Hippocampal formation (tissue), 2 donors: ENCODE measurements around the gene GNA14.
A peak's percentile ranks its signal among the peaks of the same experiment; 100 is the strongest.
"Not testable (repeated sequence)": the region's sequence is repeated elsewhere in the genome, so short reads cannot be mapped to it uniquely, and the experiment has no call there.

Experiments used
- DNase-seq, 2 donors: peaks; one replicate each; lab custom pipeline; 2025; lab: John Stamatoyannopoulos, UW

The GNA14 gene

DNA sequence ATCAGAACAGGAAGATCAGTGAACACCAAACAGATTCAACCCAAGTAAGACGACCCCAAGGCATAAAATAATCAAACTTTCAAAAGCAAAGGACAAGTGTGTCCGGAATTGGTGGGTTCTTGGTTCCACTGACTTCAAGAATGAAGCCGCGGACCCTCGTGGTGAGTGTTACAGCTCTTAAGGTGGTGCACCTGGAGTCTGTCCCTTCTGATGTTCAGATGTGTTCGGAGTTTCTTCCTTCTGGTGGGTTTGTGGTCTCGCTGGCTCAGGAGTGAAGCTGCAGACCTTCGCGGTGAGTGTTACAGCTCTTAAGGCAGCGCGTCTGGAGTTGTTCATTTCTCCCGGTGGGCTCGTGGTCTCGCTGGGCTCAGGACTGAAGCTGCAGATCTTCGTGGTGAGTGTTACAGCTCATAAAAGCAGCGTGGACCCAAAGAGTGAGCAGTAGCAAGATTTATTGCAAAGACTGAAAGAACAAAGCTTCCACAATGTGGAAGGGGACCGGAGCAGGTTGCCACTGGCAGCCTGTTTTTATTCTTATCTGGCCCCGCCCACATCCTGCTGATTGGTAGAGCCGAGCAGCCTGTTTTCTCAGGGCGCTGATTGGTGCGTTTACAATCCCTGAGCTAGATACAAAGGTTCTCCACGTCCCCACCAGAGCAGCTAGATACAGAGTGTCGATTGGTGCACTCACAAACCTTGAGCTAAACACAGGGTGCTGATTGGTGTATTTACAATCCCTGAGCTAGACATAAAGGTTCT, 158.5 kb downstream of the GNA14 start:
- DNase-seq, result not testable (repeated sequence)

DNA sequence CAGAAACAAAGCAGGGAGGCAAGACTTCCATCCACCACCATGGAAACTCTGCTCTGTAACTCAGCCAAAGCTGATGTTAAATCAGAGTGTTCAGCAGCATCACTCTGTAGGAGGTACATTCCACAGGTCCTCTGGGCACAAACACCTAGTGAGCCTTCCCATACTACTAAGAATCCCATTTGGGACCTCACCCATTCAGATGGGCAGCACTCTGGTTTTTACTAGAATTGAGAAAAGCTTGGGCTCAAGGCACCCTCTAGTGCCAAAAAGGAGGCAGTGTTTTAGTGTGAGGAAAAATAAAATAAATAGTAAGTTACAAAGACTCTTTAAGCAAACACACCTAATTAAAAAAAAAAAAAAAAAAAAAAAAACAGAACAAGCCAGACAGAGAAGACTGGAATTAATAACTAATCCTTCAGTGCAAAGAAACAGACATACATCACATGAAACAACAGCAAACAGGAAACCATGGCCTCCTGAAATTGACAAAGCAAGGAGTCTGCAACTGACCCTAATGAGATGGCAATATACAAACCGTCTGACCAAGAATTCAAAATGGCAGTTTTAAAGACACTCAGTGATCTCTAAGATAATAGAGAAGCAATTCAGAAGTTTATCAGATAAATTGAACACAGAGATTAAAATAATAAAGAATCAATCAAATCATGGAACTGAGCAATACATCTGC, 159.5 kb downstream of the GNA14 start:
- no peak for DNase-seq

DNA sequence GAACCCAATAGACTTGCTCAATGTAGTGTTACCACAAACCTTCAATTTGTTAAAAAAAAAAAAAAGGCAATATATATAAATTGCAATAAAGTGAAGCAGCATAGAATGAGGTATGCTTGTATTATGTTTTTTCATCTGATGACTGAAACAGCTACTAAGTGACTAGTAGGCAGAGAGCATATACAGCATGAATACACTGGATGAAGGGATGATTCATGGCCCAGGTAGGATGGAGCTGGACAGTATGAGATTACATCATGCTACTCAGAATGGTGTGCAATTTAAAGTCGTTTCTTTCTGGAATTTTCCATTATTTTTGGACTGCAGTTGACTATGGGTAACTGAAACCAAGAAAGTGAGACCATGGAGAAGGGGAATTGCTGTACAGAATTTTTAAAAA, 161.2 kb downstream of the GNA14 start:
- no peak for DNase-seq

DNA sequence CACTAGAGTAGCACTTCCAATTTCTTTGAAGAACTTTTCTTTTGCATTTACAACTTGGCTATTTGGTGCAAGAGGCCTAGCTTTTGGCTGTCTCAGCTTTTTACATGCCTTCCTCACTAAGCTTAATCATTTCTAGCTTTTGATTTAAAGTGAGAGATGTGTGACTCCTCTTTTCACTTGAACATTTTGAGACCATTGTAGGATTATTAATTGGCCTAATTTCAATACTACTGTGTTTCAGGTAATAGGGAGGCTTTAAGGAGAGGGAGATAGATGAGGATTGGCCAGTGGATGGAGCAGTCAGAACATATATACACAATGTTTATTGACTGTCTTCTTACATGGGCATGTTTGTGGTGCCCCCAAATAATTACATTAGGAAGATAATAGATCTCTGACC, 161.7 kb downstream of the GNA14 start:
- DNase-seq, result no peak

DNA sequence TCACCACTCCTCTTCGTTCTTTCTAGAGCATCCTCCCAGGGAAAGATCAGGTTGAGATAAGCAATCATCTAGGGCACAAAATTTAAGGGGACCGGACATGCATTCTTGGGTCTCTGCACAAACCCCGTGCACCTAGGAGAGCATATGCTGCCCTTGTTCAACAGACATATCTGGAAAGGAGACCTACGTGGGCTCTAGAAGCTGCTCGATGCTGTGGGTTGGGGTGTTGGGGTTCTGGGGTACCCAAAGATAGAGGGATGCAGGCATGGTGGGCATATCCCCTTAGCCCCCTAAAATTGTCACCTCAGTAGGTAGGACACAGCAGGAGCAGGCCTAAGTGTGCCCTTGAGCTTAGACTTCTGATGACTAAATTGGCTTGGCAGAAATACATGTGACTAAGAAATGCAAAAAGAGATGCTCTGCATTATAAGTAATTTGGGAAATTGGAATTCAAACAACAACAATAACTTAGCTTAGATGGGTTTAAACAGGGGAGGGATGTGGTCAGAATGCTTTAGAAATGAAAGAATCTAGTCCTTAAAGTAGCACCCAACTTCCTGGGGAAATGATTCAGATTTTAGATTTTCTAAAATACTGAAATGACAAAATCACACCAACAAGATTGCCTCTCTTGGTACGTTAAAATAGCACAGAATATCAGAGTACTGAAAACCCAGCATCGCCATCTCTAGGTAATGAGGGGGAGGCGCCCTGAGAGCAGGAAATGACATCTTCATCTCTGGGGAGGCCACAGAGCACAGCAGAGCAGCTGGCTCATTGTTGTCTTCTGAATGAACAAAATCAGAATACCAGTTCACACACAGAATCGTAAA, 172.3 kb downstream of the GNA14 start:
- no peak for DNase-seq

DNA sequence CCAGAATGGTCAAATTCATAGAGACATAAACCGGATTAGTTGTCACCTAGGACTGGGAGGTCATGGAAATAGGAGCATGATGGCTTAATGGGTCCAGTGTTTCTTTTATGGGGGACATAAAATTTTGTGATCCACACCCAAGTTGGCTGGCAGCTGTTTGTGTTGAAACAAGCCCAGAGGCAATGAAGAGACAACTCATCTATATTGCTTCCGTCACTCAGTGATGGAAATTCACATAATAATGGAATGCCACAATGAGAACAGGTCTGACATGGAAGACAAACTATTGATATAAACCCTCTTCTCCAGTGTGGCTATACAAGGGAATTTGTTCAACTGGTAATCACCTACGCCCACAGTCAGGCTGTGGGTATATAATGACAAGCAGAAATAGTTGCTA, 173.2 kb downstream of the GNA14 start:
- no peak for DNase-seq

DNA sequence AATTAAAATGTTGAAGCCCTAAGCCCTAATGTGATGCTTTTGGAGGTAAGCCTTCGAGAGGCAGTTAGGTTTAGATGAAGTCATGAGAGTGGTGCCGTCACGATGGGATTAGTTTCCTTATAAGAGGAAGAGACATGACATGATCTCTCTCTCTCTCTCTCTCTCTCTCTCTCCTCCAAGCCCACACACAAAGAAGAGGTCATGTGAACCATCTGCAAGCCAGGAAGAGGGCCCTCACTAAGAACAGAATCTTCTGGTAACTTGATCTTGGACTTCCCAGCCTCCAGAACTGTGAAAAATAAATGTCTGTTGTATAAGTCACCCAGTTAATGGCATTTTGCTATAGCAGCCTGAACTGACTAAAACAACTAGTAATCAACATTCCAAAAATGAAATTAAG, 175.5 kb downstream of the GNA14 start:
- DNase-seq, result no peak

DNA sequence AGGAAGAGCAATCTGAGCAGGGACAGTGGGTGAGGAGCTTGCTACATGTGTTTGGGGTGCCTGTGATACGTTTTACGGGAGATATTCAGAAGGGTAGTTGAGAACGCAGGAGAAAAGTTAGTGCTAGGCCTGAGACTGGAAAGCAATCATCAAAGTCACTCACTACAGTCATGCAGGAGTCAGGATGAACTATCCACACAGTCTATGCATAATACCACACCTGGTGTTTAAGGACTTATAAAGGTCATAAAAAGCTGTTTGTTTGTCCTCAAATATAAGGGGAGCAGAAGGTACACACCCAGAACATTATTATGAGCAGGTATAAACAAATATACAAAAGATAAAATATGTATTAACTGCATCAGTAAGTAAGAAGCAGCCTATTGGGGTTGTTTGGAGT, 176.6 kb downstream of the GNA14 start:
- no peak for DNase-seq

DNA sequence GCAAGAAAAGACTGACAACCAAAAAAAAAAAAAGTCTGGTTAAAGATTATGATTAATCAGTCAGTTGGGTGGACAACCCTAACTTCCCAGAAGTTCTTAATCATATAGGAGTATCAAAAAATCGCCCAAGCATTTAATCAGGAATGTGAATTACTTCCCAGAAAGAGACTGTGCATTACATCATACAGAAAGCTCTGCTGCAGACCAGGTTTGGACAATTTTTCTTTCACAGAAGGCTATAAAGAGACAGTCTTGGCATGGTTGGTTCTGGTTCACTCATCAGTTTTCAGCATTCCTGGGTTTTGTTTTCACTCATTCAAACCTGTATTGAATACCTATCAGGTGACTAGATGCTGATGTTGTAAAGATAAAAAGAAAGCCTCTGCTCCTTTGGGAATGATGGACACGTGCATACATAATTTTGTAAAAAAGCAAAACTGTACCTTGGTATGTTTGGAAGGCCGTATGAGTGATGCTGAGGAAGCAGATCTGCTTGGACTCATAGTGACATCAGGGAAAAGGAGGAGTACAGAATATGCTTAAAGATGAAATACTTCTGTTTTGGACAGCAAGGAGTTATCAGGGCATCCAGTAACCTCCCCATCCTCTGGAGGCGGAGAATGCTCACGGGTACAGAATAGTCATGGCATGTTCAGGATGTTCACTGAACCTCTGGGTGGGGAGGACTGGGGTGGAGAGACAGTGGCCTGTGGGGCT, 178.4 kb downstream of the GNA14 start:
- no peak for DNase-seq

DNA sequence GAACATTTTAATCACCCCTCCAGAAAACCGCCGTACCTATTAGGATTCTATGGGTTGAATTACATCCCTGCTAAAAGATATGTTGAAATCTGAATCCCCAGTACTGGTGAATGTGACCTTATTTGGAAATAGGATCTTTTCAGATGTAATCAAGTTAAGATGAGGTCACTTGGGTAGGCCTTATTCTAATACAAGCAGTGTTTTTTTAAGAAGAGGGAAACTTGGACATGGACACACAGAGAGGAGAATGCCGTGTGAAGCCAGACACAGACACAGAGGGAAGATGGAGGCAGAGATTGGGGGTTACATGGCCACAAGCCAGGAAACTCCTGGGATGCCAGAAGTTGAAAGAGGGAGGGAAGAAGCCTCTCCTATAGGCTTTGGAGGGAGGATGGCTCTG, 183.5 kb downstream of the GNA14 start:
- DNase-seq, result no peak

DNA sequence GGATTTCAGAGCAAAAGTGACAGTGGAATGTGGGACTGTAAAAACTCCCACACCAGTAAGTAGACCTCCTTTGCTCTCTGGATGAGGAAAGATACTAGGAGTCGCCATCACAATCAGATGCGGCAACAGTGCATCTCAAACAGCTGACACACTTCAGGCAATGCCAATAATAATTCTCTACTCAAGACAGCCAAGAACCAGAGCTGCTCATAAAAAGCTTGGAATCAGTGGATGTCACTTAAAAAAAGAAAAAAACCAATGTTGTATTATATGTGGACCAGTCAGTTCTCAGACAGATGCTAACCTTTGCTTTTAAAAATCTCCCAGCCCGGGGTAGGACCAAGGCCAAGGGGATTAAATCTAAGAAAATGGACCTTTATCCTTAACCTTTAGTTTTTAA, 185.0 kb downstream of the GNA14 start:
- no peak for DNase-seq

DNA sequence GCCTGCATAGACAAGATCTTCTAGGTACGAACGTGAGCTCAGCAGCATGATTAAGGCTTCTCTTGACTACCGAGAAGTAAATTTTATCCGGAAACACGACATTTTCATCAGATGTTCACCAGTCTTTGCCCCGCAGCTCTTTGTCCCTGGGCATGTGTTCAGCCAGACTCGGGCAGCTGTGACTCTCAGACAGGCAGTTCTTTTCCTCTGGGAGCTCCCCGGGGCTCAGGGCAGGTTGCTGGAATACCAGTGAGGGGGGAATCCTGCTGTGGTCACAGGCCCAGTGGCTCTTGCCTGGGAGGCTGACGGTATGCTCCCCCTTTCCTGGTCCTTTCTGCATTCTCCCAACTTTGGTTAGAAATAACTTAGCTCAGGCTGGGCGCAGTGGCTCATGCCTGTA, 186.1 kb downstream of the GNA14 start:
- DNase-seq, result no peak

DNA sequence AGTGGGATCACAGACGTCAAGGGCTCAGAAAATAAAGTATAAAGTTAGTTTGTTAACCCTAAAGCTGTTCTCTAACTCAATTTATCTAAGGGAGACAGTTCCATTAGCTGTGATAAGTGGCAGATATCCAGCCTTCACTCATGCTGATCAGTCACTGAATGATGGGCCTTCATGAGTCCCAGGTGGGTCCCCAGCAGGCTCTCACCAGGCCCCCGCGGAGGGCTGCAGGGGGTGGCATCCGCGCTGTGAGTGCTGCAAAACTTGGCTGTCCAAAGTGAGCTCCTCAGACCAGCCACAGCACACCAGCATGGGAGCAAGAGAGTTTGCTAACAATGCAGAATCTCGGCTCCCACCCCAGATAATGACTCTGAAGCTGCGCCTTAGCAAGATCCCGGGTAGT, 187.2 kb downstream of the GNA14 start:
- no peak for DNase-seq

DNA sequence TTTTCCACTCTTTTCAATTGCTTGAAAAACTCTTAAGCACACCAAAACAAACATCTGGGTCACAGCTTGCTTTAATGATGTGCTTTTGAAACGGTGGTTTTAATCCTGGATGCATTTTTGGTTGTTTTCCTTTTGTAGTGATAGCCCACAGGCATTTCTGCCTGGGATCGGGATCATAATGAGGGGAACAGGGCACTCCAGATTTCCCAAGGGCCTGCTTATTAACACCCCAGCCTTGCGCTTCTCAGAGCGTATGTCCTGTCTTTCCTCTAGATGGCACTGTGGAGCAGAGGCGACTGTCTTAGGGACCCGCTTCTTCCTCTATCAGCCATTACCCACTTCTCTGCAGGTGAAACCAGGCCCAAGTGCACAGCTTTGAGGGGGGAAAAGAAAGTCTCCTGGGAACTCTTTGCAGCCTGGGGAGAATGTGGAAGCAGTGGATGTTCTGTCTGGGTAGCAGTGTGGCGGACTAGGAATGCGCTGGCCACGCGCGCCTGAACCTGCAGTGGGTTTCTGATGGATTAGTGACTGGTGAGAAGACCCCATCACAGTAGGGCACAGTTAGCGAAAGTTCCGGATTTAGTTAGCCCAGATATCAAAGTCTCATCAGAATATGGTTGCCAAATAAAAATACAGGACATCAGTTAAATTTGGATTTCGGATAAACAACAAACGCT, 190.1 kb downstream of the GNA14 start:
- peak; percentile 56 to 66 for DNase-seq

DNA sequence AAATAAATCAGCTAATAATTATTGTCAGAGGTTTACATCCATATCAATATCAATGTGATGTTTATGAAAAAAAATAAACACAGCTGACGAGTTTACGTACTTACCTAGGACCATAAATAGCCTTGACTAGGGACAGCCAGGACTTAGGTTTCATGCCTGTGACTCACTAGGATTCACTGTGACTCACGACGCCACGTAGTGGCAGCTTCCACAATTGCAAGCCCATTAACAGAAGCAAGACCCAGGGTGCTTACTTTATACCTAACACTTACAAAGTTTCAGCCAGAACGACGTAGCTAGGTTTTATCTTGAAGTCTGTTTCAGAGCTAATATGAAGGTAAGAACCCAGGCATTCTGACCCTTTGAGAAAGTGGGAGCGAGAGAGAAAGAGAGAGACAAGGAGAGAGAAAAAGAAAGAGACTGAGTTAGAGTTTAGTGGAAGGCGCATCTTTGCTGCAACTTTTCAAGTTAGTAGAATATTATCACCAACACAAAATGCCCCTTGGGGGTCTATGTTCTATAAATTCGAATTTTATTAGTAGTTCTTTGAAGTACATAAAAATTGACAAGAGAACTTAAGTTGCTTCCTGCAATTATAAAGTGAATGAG, 191.2 kb downstream of the GNA14 start:
- peak; percentile 43 to 61 for DNase-seq

DNA sequence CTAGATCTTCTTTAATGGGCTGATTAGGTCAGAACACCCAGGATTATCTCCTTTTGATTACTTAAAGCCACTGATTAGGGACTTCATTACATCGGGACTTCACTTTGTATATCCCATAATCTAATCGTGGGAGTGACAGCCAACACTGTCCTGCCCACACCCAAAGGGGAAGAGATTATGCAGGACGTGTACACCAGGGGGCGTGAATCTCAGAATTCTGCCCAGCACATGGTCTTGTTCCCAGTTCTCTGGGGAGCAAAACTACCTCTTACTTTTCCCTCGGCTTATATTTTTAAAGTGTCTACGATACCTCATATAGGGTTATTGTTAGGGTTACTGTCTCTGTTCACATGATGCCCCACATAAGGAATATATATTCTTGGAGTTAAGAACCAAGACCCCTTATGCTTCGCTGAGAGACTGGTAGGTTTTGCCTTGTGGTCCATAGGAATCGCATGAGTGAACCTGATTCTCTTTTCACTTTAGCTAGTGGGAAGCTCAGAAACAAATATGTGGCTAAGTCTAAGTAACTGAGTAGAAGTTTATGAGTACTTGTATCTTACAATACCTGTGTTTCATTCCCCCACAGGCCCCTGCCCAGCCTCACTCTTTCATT, 192.7 kb downstream of the GNA14 start:
- no peak for DNase-seq

DNA sequence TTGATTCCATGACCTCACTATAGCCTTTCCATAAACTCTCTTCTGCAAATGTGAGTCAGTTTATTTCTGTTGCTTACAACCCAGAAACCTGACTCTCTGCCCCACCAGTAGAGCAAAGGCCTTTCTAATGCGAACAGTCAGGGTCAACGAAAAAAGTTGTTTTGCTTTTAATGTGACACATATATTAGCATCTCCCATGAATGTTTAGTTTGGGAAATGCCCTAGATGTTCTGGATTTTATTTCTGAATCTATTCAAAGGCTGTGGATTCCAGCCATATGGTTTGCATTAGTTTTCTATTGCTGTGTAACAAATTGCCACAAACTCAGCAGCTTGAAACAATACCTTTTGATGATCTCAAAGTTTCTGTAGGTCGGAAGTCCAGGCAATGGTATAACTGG, 193.5 kb downstream of the GNA14 start:
- no peak for DNase-seq

DNA sequence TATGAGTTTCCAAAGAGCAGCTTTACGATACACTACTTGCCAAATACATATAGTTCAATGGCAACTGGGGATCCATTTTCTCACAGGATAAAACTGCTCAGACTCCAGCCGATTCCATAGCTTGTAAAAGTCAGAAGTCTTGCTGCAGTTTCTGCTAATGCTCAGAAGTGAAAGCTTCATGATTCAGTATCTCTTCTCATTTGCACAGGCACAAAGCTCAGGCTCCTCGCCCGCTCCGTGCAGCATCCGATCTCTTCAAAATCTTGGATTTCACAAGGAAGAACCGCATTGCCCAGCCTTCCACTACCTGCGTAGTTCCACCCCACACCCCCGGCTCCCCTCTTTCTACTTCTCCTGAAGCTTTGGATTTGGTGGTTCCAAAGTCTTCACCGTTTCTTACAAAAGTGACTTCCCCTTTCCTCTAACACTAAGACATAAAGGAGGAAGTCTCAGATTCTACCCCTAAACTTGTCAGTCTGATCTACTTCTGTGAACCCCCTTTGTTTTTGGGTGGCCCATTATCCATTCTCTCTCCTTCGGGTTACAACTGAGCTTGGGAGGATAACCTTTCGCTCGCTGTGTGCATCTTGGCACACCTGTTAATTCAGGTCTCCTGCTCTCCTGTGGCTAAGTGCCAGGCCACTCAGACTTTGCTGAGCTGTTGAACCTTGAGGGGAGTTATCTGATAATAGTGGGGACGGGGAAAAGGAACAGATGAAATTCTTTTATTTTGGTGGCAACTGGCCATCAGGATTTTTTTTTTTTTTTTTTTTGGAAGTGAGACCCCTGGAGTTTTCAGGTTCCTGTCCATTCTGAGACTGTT, 194.1 kb downstream of the GNA14 start:
- no peak for DNase-seq

DNA sequence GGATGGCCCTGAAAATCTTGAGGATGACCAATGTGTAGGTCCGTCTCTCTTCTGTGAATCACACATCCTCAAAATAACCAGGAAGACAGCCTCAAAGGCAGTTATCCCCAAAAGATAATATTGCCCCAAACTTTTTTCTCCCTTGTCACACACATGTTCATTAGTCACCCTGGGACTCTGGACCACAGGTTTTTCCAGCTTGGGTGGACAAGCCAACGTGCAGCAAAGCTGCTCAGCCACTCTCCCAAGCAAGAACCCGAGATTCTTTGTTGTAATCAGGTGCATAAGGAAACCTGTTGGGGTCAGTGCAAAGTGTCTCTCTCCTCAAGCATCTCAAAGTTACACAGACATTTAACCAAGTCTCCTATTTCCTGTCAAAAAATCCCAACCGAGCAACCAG, 196.6 kb downstream of the GNA14 start:
- DNase-seq, result no peak

DNA sequence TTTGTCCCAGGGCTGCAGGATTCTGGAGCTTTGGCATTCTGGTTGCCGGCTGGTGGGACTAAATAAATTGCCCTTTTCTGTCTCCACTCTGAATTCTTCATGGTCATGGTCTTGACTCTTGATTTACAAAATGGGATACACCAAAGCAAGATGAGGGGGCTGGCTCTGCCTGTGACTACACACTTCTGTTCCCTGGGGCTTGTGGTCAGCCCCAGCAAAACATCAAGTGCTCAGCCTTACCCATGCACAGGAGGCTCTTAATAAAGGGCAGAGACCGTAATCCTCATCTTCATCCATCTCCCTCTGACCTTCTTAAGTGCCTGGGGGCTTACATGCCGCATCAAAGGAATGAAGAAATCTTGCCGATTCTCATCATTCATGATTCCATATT, 198.0 kb downstream of the GNA14 start:
- DNase-seq, result no peak
